ENCODE results near the gene PLCD3.

The PLCD3 gene

GRCh38 chr17:45115015-45115625 lies 17.2 kb downstream of the PLCD3 start:
- ATAC-seq (ENCODE audit: low read depth) = no peak
- H3K27me3 ChIP-seq (ENCODE audit: insufficient read depth, poor library complexity, severe bottlenecking) = no peaks in the 10 kb centered on the region
- no peaks in the 10 kb centered on the region for H3K9me3 ChIP-seq (ENCODE audit: severe bottlenecking)
- H3K4me3 ChIP-seq (ENCODE audit: severe bottlenecking) = no peak overlapping the region
- peaks cover 64% of the 10 kb centered on the region for H3K36me3 ChIP-seq (ENCODE audit: low read depth)
- H3K4me1 ChIP-seq (ENCODE audit: insufficient read depth, poor library complexity, severe bottlenecking) = no peaks in the 10 kb centered on the region
- H3K27ac ChIP-seq (ENCODE audit: poor library complexity, severe bottlenecking) = no peak overlapping the region
- DNase-seq (ENCODE audit: low spot score) = no peak
- TF ChIP-seq, protein P1, sequence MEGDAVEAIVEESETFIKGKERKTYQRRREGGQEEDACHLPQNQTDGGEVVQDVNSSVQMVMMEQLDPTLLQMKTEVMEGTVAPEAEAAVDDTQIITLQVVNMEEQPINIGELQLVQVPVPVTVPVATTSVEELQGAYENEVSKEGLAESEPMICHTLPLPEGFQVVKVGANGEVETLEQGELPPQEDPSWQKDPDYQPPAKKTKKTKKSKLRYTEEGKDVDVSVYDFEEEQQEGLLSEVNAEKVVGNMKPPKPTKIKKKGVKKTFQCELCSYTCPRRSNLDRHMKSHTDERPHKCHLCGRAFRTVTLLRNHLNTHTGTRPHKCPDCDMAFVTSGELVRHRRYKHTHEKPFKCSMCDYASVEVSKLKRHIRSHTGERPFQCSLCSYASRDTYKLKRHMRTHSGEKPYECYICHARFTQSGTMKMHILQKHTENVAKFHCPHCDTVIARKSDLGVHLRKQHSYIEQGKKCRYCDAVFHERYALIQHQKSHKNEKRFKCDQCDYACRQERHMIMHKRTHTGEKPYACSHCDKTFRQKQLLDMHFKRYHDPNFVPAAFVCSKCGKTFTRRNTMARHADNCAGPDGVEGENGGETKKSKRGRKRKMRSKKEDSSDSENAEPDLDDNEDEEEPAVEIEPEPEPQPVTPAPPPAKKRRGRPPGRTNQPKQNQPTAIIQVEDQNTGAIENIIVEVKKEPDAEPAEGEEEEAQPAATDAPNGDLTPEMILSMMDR (IDR thresholded peaks at IDR 0.05; ENCODE audit: poor library complexity, severe bottlenecking) = no peak

- DNase-seq (ENCODE audit: low spot score) = no peak
Measured at GRCh38 chr17:45114117-45114932, 18.0 kb downstream of the PLCD3 start.

DNA sequence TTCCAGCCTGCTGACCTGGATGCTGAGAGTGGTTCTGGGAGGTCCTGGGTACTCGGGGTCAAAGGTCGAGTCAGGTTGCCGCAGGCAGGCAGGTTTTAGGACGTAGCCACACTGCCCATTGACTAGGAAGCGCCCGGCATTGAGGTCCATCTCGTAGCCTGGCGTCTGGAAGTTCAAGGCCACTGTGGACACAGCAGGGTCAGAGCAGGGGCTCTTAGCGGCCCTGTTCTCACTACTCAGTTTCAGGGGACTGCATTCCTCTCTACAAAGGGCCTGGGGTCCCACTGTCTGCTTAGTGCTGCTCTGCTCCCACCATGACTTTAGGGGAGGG lies 18.9 kb downstream of the PLCD3 start:
- Histone ChIP-seq H3K27ac (ENCODE audit: poor library complexity, severe bottlenecking) (no peak overlapping the region), H3K4me3 (ENCODE audit: severe bottlenecking) (no peak overlapping the region)

More at GRCh38 chr17:45114117-45114932, 18.0 kb downstream of the PLCD3 start:
- Histone ChIP-seq H3K27ac (ENCODE audit: poor library complexity, severe bottlenecking) (no peak overlapping the region), H3K4me1 (ENCODE audit: insufficient read depth, poor library complexity, severe bottlenecking) (no peaks in the 10 kb centered on the region), H3K4me3 (ENCODE audit: severe bottlenecking) (no peak overlapping the region), H3K36me3 (ENCODE audit: low read depth) (peaks cover 65% of the 10 kb centered on the region), H3K27me3 (ENCODE audit: insufficient read depth, poor library complexity, severe bottlenecking) (no peaks in the 10 kb centered on the region), H3K9me3 (ENCODE audit: severe bottlenecking) (no peaks in the 10 kb centered on the region)
- TF ChIP-seq, protein P1 (IDR thresholded peaks at IDR 0.05; ENCODE audit: poor library complexity, severe bottlenecking) = no peak
- no peak for ATAC-seq (ENCODE audit: low read depth)

DNA sequence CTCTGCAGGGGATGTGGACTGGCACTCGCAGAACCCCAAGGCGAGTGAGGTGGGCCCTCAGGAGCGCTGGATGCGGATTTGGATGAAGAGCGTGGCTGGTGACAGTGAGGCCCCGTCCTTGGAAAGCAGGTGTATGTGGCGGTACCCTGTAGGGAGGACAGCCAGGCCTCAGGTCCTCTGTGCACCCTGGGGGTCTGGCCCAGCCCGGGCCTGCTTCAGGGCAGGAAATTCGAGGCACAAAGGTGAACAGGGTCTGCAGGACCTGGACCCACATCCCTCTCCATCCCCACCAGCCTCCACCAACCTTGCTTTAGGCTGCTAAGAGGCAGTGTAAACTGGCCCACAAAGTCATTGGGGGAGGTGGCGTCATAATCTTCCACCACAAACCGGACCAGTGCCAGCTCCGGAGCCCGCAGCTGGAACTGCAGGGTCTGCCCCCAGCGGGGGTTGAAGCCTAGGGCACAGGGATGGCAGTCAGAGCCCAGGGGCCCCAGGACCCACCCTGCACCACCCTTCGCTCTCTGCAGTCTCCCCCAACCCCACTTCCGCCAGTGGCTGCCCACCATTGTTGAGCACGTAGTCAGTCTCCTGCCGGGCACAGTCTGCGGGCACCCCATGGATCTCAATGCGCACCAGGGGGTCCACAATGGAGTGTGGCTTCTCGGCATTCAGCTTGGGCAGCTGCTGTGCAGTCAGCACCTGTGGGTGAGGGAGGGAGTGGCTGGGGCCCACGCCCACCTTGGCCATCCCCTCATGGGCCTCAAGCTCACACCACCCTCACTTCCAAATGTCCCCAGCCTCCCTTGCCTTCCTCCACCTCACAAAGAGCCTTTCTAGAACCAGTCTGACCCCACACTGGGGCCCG lies 19.5 kb downstream of the PLCD3 start:
- Histone ChIP-seq H3K36me3 (ENCODE audit: low read depth) (peaks cover 60% of the 10 kb centered on the region), H3K27ac (ENCODE audit: poor library complexity, severe bottlenecking) (no peak overlapping the region), H3K4me3 (ENCODE audit: severe bottlenecking) (no peak overlapping the region), H3K27me3 (ENCODE audit: insufficient read depth, poor library complexity, severe bottlenecking) (no peaks in the 10 kb centered on the region), H3K4me1 (ENCODE audit: insufficient read depth, poor library complexity, severe bottlenecking) (no peaks in the 10 kb centered on the region), H3K9me3 (ENCODE audit: severe bottlenecking) (no peaks in the 10 kb centered on the region)
- no peak for ATAC-seq (ENCODE audit: low read depth)
- DNase-seq (ENCODE audit: low spot score) = no peak
- TF ChIP-seq, protein P1 (IDR thresholded peaks at IDR 0.05; ENCODE audit: poor library complexity, severe bottlenecking) = no peak

More for the DNA sequence above, 18.9 kb downstream of the PLCD3 start:
- TF ChIP-seq, protein P1 (IDR thresholded peaks at IDR 0.05; ENCODE audit: poor library complexity, severe bottlenecking) = no peak
- Histone ChIP-seq H3K4me1 (ENCODE audit: insufficient read depth, poor library complexity, severe bottlenecking) (no peaks in the 10 kb centered on the region), H3K9me3 (ENCODE audit: severe bottlenecking) (no peaks in the 10 kb centered on the region), H3K27me3 (ENCODE audit: insufficient read depth, poor library complexity, severe bottlenecking) (no peaks in the 10 kb centered on the region), H3K36me3 (ENCODE audit: low read depth) (peaks cover 60% of the 10 kb centered on the region)
- DNase-seq (ENCODE audit: low spot score) (no peak), ATAC-seq (ENCODE audit: low read depth) (no peak)

All from RWPE2 (cell line).